Neuronal stem cell (in vitro differentiated cells): Measurements from ENCODE around the gene RUBCN.

Experiments used
- DNase-seq: peaks from one replicate; pipeline ENCODE4 v3.0.0-alpha.2; 2013; ENCODE audit warnings: low spot score
- H2AFZ ChIP-seq: one replicate; pipeline ENCODE4 v1.6.1; 2013; ENCODE audit warnings: mild to moderate bottlenecking, low read length, inconsistent platforms
- H2AK5ac ChIP-seq: 2 replicates; pipeline ENCODE4 v1.6.1; 2013; ENCODE audit warnings: low read depth, mild to moderate bottlenecking, inconsistent platforms, low read length, moderate library complexity, mixed read lengths
- H2BK120ac ChIP-seq: 2 replicates; pipeline ENCODE4 v1.6.1; 2013; ENCODE audit warnings: low read depth, mild to moderate bottlenecking, inconsistent platforms, low read length, moderate library complexity, mixed read lengths
- H2BK12ac ChIP-seq: one replicate; pipeline ENCODE4 v1.6.1; 2013; ENCODE audit warnings: low read length, inconsistent platforms
- H2BK15ac ChIP-seq: 2 replicates; pipeline ENCODE4 v1.6.1; 2013; ENCODE audit warnings: mild to moderate bottlenecking, low read length, inconsistent platforms, mixed read lengths
- H2BK5ac ChIP-seq: one replicate; pipeline ENCODE4 v1.6.1; 2013; ENCODE audit warnings: inconsistent platforms, mild to moderate bottlenecking, low read length, moderate library complexity
- H3K14ac ChIP-seq: one replicate; pipeline ENCODE4 v1.6.1; 2013; ENCODE audit warnings: low read length, inconsistent platforms
- H3K18ac ChIP-seq: 2 replicates; pipeline ENCODE4 v1.6.1; 2013; ENCODE audit warnings: low read length, inconsistent platforms
- H3K23ac ChIP-seq: 2 replicates; pipeline ENCODE4 v1.6.1; 2013; ENCODE audit warnings: low read depth, mild to moderate bottlenecking, mixed read lengths, low read length, inconsistent platforms; ENCODE audit not compliant: poor library complexity
- H3K27ac ChIP-seq: replicated peaks from 3 replicates; pipeline ENCODE4 v1.5.1; 2013; ENCODE audit warnings: low read length, inconsistent platforms
- H3K27me3 ChIP-seq, 3 experiments: 2 replicates each; pipeline ENCODE4 v1.6.1; 2013; ENCODE audit warnings: low read length in 3 of 3, mild to moderate bottlenecking in 2 of 3, inconsistent platforms in 1 of 3, low read depth in 1 of 3, mixed read lengths in 1 of 3, moderate library complexity in 1 of 3; ENCODE audit not compliant: control insufficient read depth in 3 of 3, insufficient read depth in 3 of 3
- H3K36me3 ChIP-seq, 2 donors: replicated peaks in 1 of 2; 2 replicates each; pipeline ENCODE4 v1.6.1; 2013; ENCODE audit warnings: low read length in 2 of 2; ENCODE audit not compliant: control insufficient read depth in 2 of 2, insufficient read depth in 2 of 2
- H3K4ac ChIP-seq: 2 replicates; pipeline ENCODE4 v1.6.1; 2013; ENCODE audit warnings: inconsistent platforms, mild to moderate bottlenecking, low read length, moderate library complexity
- H3K4me1 ChIP-seq, 2 donors: 1 replicate in 1 of 2; 2 replicates in 1 of 2; pipeline ENCODE4 v1.6.1; 2013; ENCODE audit warnings: low read length in 2 of 2, low read depth in 1 of 2; ENCODE audit not compliant: control insufficient read depth in 2 of 2, insufficient read depth in 1 of 2
- H3K4me2 ChIP-seq: one replicate; pipeline ENCODE4 v1.6.1; 2013; ENCODE audit warnings: mild to moderate bottlenecking, low read length, inconsistent platforms; ENCODE audit not compliant: insufficient read depth, poor library complexity, severe bottlenecking
- H3K4me3 ChIP-seq, 2 donors: 2 replicates each; pipeline ENCODE4 v1.5.1; 2013; ENCODE audit warnings: low read length in 2 of 2, mild to moderate bottlenecking in 2 of 2, inconsistent platforms in 1 of 2, moderate library complexity in 1 of 2
- H3K79me1 ChIP-seq: one replicate; pipeline ENCODE4 v1.6.1; 2013; ENCODE audit warnings: low read depth, mild to moderate bottlenecking, inconsistent platforms, low read length, moderate library complexity
- H3K9ac ChIP-seq: one replicate; pipeline ENCODE4 v1.6.1; 2013; ENCODE audit warnings: mild to moderate bottlenecking, low read depth, low read length, inconsistent platforms; ENCODE audit not compliant: poor library complexity
- H3K9me3 ChIP-seq, 2 donors: replicated peaks in 1 of 2; 2 replicates each; pipeline versions ENCODE3 to v1.6.1; 2013; ENCODE audit warnings: low read length in 2 of 2, mild to moderate bottlenecking in 2 of 2, inconsistent platforms in 1 of 2, low read depth in 1 of 2, mixed read lengths in 1 of 2, moderate library complexity in 1 of 2; ENCODE audit not compliant: control insufficient read depth in 2 of 2, insufficient read depth in 1 of 2
- H4K8ac ChIP-seq: one replicate; pipeline ENCODE4 v1.6.1; 2013; ENCODE audit warnings: low read depth, mild to moderate bottlenecking, inconsistent platforms, low read length, moderate library complexity
- H4K91ac ChIP-seq: one replicate; pipeline ENCODE4 v1.6.1; 2013; ENCODE audit warnings: low read length, low read depth, mild to moderate bottlenecking, inconsistent platforms; ENCODE audit not compliant: poor library complexity
- WGBS, 2 donors: extraction: QIAGEN DNeasy Blood & Tissue Kit; methylation state at CpG; one replicate each; pipeline ENCODE4 v1.1.7; 2013; ENCODE audit warnings: missing lambda C conversion rate in 2 of 2, mixed read lengths in 1 of 2; ENCODE audit not compliant: insufficient read length in 2 of 2, insufficient replicate concordance in 1 of 2; ENCODE audit errors: extremely low coverage in 2 of 2; 5-methylcytosine and 5-hydroxymethylcytosine counted together

The RUBCN gene

GRCh38 chr3:197722734-197723133, 14.0 kb downstream of the RUBCN start:
- H2BK12ac ChIP-seq: no peak overlapping the region
- no peak overlapping the region for H3K23ac ChIP-seq
- H2BK120ac ChIP-seq: no peak overlapping the region
- no peak overlapping the region for H3K18ac ChIP-seq
- H2BK15ac ChIP-seq: no peak overlapping the region
- H3K4ac ChIP-seq: no peak overlapping the region
- no peak overlapping the region for H4K91ac ChIP-seq
- no peaks in the 10 kb centered on the region for H3K4me1 ChIP-seq
- H3K4me2 ChIP-seq: no peak overlapping the region
- H3K79me1 ChIP-seq: no peaks in the 10 kb centered on the region
- no peak overlapping the region for H3K4me3 ChIP-seq
- no peak overlapping the region for H3K14ac ChIP-seq
- no peak overlapping the region for H3K9ac ChIP-seq
- no peaks in the 10 kb centered on the region for H3K27me3 ChIP-seq
- H3K27ac ChIP-seq: no peak overlapping the region
- no peaks in the 10 kb centered on the region for H3K36me3 ChIP-seq
- no peak for DNase-seq
- H2AFZ ChIP-seq: no peak overlapping the region
- H2BK5ac ChIP-seq: no peak overlapping the region
- peaks cover 0 to 3% of the 10 kb centered on the region in 2 donors for H3K9me3 ChIP-seq
- H4K8ac ChIP-seq: no peak overlapping the region
- no peak overlapping the region for H2AK5ac ChIP-seq
- WGBS, 2 donors: no CpG with 5 or more reads among the region's 2 CpGs

- no peak overlapping the region for H4K8ac ChIP-seq
- H3K23ac ChIP-seq: no peak overlapping the region
- H3K36me3 ChIP-seq: peaks cover 0 to 4% of the 10 kb centered on the region in 2 donors
- no peak overlapping the region for H2BK15ac ChIP-seq
- H3K9ac ChIP-seq: no peak overlapping the region
- H2BK12ac ChIP-seq: no peak overlapping the region
- peaks cover 0 to 3% of the 10 kb centered on the region in 2 donors for H3K9me3 ChIP-seq
- no peak overlapping the region for H3K4me2 ChIP-seq
- no peak overlapping the region for H2BK120ac ChIP-seq
- H3K27ac ChIP-seq: no peak overlapping the region
- no peak overlapping the region for H3K4ac ChIP-seq
- no peak overlapping the region for H3K18ac ChIP-seq
- no peaks in the 10 kb centered on the region for H3K4me1 ChIP-seq
- H2AK5ac ChIP-seq: no peak overlapping the region
- DNase-seq: no peak
- no peak overlapping the region for H2AFZ ChIP-seq
- no peak overlapping the region for H3K4me3 ChIP-seq
- no peaks in the 10 kb centered on the region for H3K79me1 ChIP-seq
- no peak overlapping the region for H2BK5ac ChIP-seq
- no peaks in the 10 kb centered on the region for H3K27me3 ChIP-seq
- no peak overlapping the region for H4K91ac ChIP-seq
- H3K14ac ChIP-seq: no peak overlapping the region
- no CpG with 5 or more reads among the region's 10 CpGs for WGBS, 2 donors
These were observed 16.0 kb downstream of the RUBCN start for GRCh38 chr3:197720694-197721093.

- Histone ChIP-seq H2AK5ac (no peak overlapping the region), H3K18ac (no peak overlapping the region), H3K4ac (no peak overlapping the region), H3K14ac (no peak overlapping the region), H3K4me1 (no peaks in the 10 kb centered on the region), H3K27ac (no peak overlapping the region), H3K9ac (no peak overlapping the region), H2BK120ac (no peak overlapping the region), H3K79me1 (peaks cover 3% of the 10 kb centered on the region), H2BK5ac (no peak overlapping the region), H4K91ac (no peak overlapping the region), H2BK15ac (no peak overlapping the region), H4K8ac (no peak overlapping the region), H2AFZ (no peak overlapping the region), H2BK12ac (no peak overlapping the region), H3K23ac (no peak overlapping the region), H3K4me2 (no peak overlapping the region), H3K27me3 (no peaks in the 10 kb centered on the region), H3K4me3 (no peak overlapping the region), H3K36me3 (peaks cover 0 to 4% of the 10 kb centered on the region in 2 donors), H3K9me3 (peaks cover 0 to 2% of the 10 kb centered on the region in 2 donors)
- no peak for DNase-seq
- WGBS, 2 donors: no CpG with 5 or more reads among the region's 8 CpGs
These were observed 17.8 kb downstream of the RUBCN start for GRCh38 chr3:197718891-197719290.

- Histone ChIP-seq H2BK5ac (no peak overlapping the region), H3K36me3 (peaks cover 0 to 4% of the 10 kb centered on the region in 2 donors), H3K27ac (no peak overlapping the region), H3K4me1 (peaks cover 0 to 1% of the 10 kb centered on the region in 2 donors), H2BK15ac (no peak overlapping the region), H3K4me3 (no peak overlapping the region), H3K14ac (no peak overlapping the region), H3K9ac (no peak overlapping the region), H3K4me2 (no peak overlapping the region), H3K18ac (no peak overlapping the region), H3K4ac (no peak overlapping the region), H3K79me1 (peaks cover 3% of the 10 kb centered on the region), H3K9me3 (no peaks in the 10 kb centered on the region), H2BK120ac (no peak overlapping the region), H2AK5ac (no peak overlapping the region), H3K23ac (no peak overlapping the region), H3K27me3 (no peaks in the 10 kb centered on the region), H2BK12ac (no peak overlapping the region), H2AFZ (no peak overlapping the region), H4K8ac (no peak overlapping the region), H4K91ac (no peak overlapping the region)
- no peak for DNase-seq
- WGBS, 2 donors: no CpG with 5 or more reads among the region's 4 CpGs
These were observed 22.5 kb downstream of the RUBCN start for GRCh38 chr3:197714251-197714650.
